Sigmoid colon (tissue), 7 donors: Measurements from ENCODE around the gene STAM2. TPM values are rescaled to one million over a fixed set of nuclear protein-coding genes. Genes with fewer than 3 reads are reported as not detected.
"Not testable (repeated sequence)": the region's sequence is repeated elsewhere in the genome, so short reads cannot be mapped to it uniquely, and the experiment has no call there.

Experiments
- DNase-seq: peaks from one replicate; pipeline ENCODE4 v3.0.0-alpha.2; 2019
- H3K27ac ChIP-seq, 4 donors: fragments of 200-600 bp; sonication (generic); one replicate each; pipeline ENCODE4 v1.5.1; 2016 to 2019; ENCODE audit warnings: mild to moderate bottlenecking in 1 of 4
- H3K27me3 ChIP-seq, 3 donors: fragments of 200-600 bp; sonication (generic); one replicate each; pipeline ENCODE4 v1.5.1; 2019; ENCODE audit warnings: mild to moderate bottlenecking in 1 of 3
- H3K36me3 ChIP-seq, 4 donors: fragments of 200-600 bp; sonication (generic); one replicate each; pipeline ENCODE4 v1.5.1; 2016 to 2019
- H3K4me1 ChIP-seq, 4 donors: fragments of 200-600 bp; sonication (generic); one replicate each; pipeline ENCODE4 v1.5.1; 2017 to 2019
- H3K4me3 ChIP-seq, 4 donors: fragments of 200-600 bp; sonication (generic); one replicate each; pipeline ENCODE4 v1.5.1; 2017 to 2019; ENCODE audit warnings: mild to moderate bottlenecking in 2 of 4, moderate library complexity in 1 of 4
- H3K9me3 ChIP-seq, 4 donors: fragments of 200-600 bp in 3 of 4; sonication (generic) in 3 of 4; one replicate each; pipeline versions ENCODE4 v1.5.1 to v1.6.1; 2013 to 2019
- CTCF ChIP-seq, 4 experiments: fragments of 450-650 bp in 3 of 4; fragments of 200-600 bp in 1 of 4; IDR thresholded peaks; one replicate each; pipeline ENCODE4 v1.5.1; 2016 to 2019; ENCODE audit warnings: antibody characterized with exemption in 4 of 4, mild to moderate bottlenecking in 3 of 4, moderate library complexity in 2 of 4
- EP300 ChIP-seq, 4 donors: sonication (generic); formaldehyde crosslinking; IDR thresholded peaks; one replicate each; pipeline ENCODE4 v1.6.1; 2017; ENCODE audit warnings: antibody characterized with exemption in 4 of 4
- POLR2A ChIP-seq, 2 donors: fragments of 450-650 bp; IDR thresholded peaks; one replicate each; pipeline ENCODE4 v1.6.1; 2016; ENCODE audit warnings: antibody characterized with exemption in 2 of 2, mild to moderate bottlenecking in 2 of 2, moderate library complexity in 2 of 2
- POLR2AphosphoS5 ChIP-seq, 4 donors: sonication (generic); formaldehyde crosslinking; IDR thresholded peaks; one replicate each; pipeline ENCODE4 v1.6.1; 2017; ENCODE audit warnings: antibody characterized with exemption in 4 of 4
- WGBS, 2 donors: extraction: QIAGEN DNeasy Blood & Tissue Kit; methylation state at CpG; one replicate each; pipeline ENCODE4 v1.1.7; 2013; 5-methylcytosine and 5-hydroxymethylcytosine counted together
- intact Hi-C: fragments of 100-400 bp; cut with DNase I; formaldehyde crosslinking; loops from one replicate; pipeline ENCODE4 v1.15.1; 2023
- polyA plus RNA-seq, 3 donors: library from polyadenylated mRNA; stranded (reverse); fragments of 200-250 nt; gene quantifications; one replicate each; pipeline ENCODE4 v1.2.3, GENCODE V29; 2013
- total RNA-seq, 4 donors: library from RNA; depleted of rRNA; stranded (reverse); fragments of >200 nt; gene quantifications; one replicate each; pipeline ENCODE4 v1.1.0, GENCODE V29; 2016
- donor health status: healthy with polysubstance abuse.
- donor health status: Bipolar disorder and iron deficiency.
- donor health status: healthy.

STAM2 gene
- total and polyA plus RNA-seq, 7 donors = 9.0 to 36.7 (median 26.3) TPM

- no peak overlapping the region for H3K27ac ChIP-seq
- H3K4me1 ChIP-seq = no peaks in the 10 kb centered on the region
- DNase-seq = no peak
- H3K4me3 ChIP-seq = no peak overlapping the region
- no peaks in the 10 kb centered on the region for H3K9me3 ChIP-seq
- TF ChIP-seq EP300 (IDR thresholded peaks at IDR 0.05) (no peak), CTCF (IDR thresholded peaks at IDR 0.05) (no peak), POLR2A (IDR thresholded peaks at IDR 0.05) (no peak), POLR2AphosphoS5 (IDR thresholded peaks at IDR 0.05) (no peak)
- 94 to 97% methylated on average over 3 of the region's 3 CpGs for WGBS, 2 donors
- H3K27me3 ChIP-seq = no peaks in the 10 kb centered on the region
- intact Hi-C loops = no loop called here
- H3K36me3 ChIP-seq = peaks cover 0 to 3% (median 0%) of the 10 kb centered on the region in 4 donors
Measured at GRCh38 chr2:152114366-152114765, 61.2 kb downstream of the STAM2 start.

GRCh38 chr2:152107140-152107539, 68.4 kb downstream of the STAM2 start:
- H3K27me3 ChIP-seq, H3K9me3 ChIP-seq, H3K4me1 ChIP-seq, H3K4me3 ChIP-seq, DNase-seq, H3K27ac ChIP-seq, intact Hi-C loops, H3K36me3 ChIP-seq: not testable (repeated sequence)
- WGBS, 2 donors = 90 to 94% methylated on average over 13 of the region's 13 CpGs

- Histone ChIP-seq H3K4me1 (no peaks in the 10 kb centered on the region), H3K9me3 (no peaks in the 10 kb centered on the region), H3K4me3 (no peak overlapping the region), H3K36me3 (no peaks in the 10 kb centered on the region), H3K27ac (no peak overlapping the region), H3K27me3 (peaks cover 0 to 11% (median 0%) of the 10 kb centered on the region in 3 donors)
- WGBS, 2 donors = 91 to 94% methylated on average over 4 of the region's 4 CpGs
- intact Hi-C loops = no loop called here
- no peak for TF ChIP-seq POLR2A (IDR thresholded peaks at IDR 0.05)
- no peak for TF ChIP-seq EP300 (IDR thresholded peaks at IDR 0.05)
- no peak for TF ChIP-seq POLR2AphosphoS5 (IDR thresholded peaks at IDR 0.05)
- no peak for TF ChIP-seq CTCF (IDR thresholded peaks at IDR 0.05)
- DNase-seq = no peak
Measured at GRCh38 chr2:152106464-152106863, 69.1 kb downstream of the STAM2 start.

GRCh38 chr2:152103271-152103670, 72.3 kb downstream of the STAM2 start:
- Histone ChIP-seq H3K9me3 (no peaks in the 10 kb centered on the region), H3K4me1 (peaks cover 0 to 15% (median 11%) of the 10 kb centered on the region in 4 donors), H3K27ac (no peak overlapping the region), H3K4me3 (no peak overlapping the region), H3K36me3 (no peaks in the 10 kb centered on the region), H3K27me3 (peaks cover 0 to 37% (median 0%) of the 10 kb centered on the region in 3 donors)
- intact Hi-C loops = no loop called here
- WGBS, 2 donors = 96% methylated on average over 3 of the region's 3 CpGs
- TF ChIP-seq POLR2AphosphoS5 (IDR thresholded peaks at IDR 0.05) = no peak
- no peak for TF ChIP-seq EP300 (IDR thresholded peaks at IDR 0.05)
- TF ChIP-seq POLR2A (IDR thresholded peaks at IDR 0.05) = no peak
- no peak for TF ChIP-seq CTCF (IDR thresholded peaks at IDR 0.05)
- DNase-seq = no peak

GRCh38 chr2:152100961-152101360, 74.6 kb downstream of the STAM2 start:
- 92% methylated on average over 2 of the region's 2 CpGs for WGBS, 2 donors
- H3K4me3 ChIP-seq = no peak overlapping the region
- DNase-seq = no peak
- peaks cover 0 to 26% (median 14%) of the 10 kb centered on the region in 4 donors for H3K4me1 ChIP-seq
- no peaks in the 10 kb centered on the region for H3K9me3 ChIP-seq
- no peak for TF ChIP-seq EP300 (IDR thresholded peaks at IDR 0.05)
- TF ChIP-seq POLR2AphosphoS5 (IDR thresholded peaks at IDR 0.05) = no peak
- TF ChIP-seq CTCF (IDR thresholded peaks at IDR 0.05) = no peak
- TF ChIP-seq POLR2A (IDR thresholded peaks at IDR 0.05) = no peak
- peaks cover 0 to 37% (median 0%) of the 10 kb centered on the region in 3 donors for H3K27me3 ChIP-seq
- no peaks in the 10 kb centered on the region for H3K36me3 ChIP-seq
- H3K27ac ChIP-seq = no peak overlapping the region
- intact Hi-C loops = no loop called here
